Parathyroid adenoma (tissue), 2 donors: ENCODE data around the gene TTC6.

Experiments
- H2AFZ ChIP-seq: fragments of 300-600 bp; sonication (generic); one replicate; pipeline ENCODE4 v1.7.0; 2017; ENCODE audit warnings: antibody characterized with exemption, mild to moderate bottlenecking
- H3K27ac ChIP-seq: fragments of 300-600 bp; sonication (generic); one replicate; pipeline ENCODE4 v1.7.0; 2017
- H3K27me3 ChIP-seq: fragments of 300-600 bp; sonication (generic); one replicate; pipeline ENCODE4 v1.7.0; 2017; ENCODE audit warnings: low read length; ENCODE audit not compliant: control insufficient read depth, insufficient read depth
- H3K36me3 ChIP-seq: fragments of 300-600 bp; sonication (generic); one replicate; pipeline ENCODE4 v1.7.0; 2017; ENCODE audit warnings: low read length; ENCODE audit not compliant: control insufficient read depth, insufficient read depth
- H3K4me1 ChIP-seq: fragments of 300-600 bp; sonication (generic); one replicate; pipeline ENCODE4 v1.7.0; 2017; ENCODE audit warnings: control low read depth
- H3K4me2 ChIP-seq: fragments of 300-600 bp; sonication (generic); one replicate; pipeline ENCODE4 v1.7.0; 2017; ENCODE audit warnings: low read length
- H3K4me3 ChIP-seq: fragments of 300-600 bp; sonication (generic); one replicate; pipeline ENCODE4 v1.7.0; 2017; ENCODE audit warnings: low read depth, low read length
- H3K79me2 ChIP-seq: fragments of 300-600 bp; sonication (generic); one replicate; pipeline ENCODE4 v1.7.0; 2017; ENCODE audit warnings: control low read depth
- H3K9ac ChIP-seq: fragments of 300-600 bp; sonication (generic); one replicate; pipeline ENCODE4 v1.7.0; 2017; ENCODE audit warnings: mild to moderate bottlenecking
- H3K9me3 ChIP-seq: fragments of 300-600 bp; sonication (generic); one replicate; pipeline ENCODE4 v1.7.0; 2017; ENCODE audit warnings: low read length; ENCODE audit not compliant: control insufficient read depth
- CTCF ChIP-seq: fragments of 300-600 bp; sonication (generic); IDR thresholded peaks from one replicate; pipeline ENCODE4 v1.7.0; 2017; ENCODE audit warnings: antibody characterized with exemption, mild to moderate bottlenecking
- donor health status: primary hyperparathyroidism.

TTC6 gene

GRCh38 chr14:37579274-37579673 is 16.2 kb upstream of the TTC6 start:
- TF ChIP-seq CTCF: no peak
- H3K4me1 ChIP-seq: no peaks in the 10 kb centered on the region
- H2AFZ ChIP-seq: no peak overlapping the region
- H3K79me2 ChIP-seq: no peaks in the 10 kb centered on the region
- H3K9me3 ChIP-seq: no peaks in the 10 kb centered on the region
- no peak overlapping the region for H3K4me3 ChIP-seq
- no peak overlapping the region for H3K27ac ChIP-seq
- H3K27me3 ChIP-seq: peaks cover 4% of the 10 kb centered on the region
- no peak overlapping the region for H3K4me2 ChIP-seq
- no peaks in the 10 kb centered on the region for H3K36me3 ChIP-seq
- H3K9ac ChIP-seq: no peak overlapping the region

GRCh38 chr14:37580146-37580545 is 15.3 kb upstream of the TTC6 start:
- no peaks in the 10 kb centered on the region for H3K79me2 ChIP-seq
- H3K4me1 ChIP-seq: no peaks in the 10 kb centered on the region
- TF ChIP-seq CTCF: no peak
- no peak overlapping the region for H3K4me3 ChIP-seq
- no peak overlapping the region for H3K4me2 ChIP-seq
- H3K27me3 ChIP-seq: peaks cover 8% of the 10 kb centered on the region
- H2AFZ ChIP-seq: no peak overlapping the region
- H3K9me3 ChIP-seq: no peaks in the 10 kb centered on the region
- no peak overlapping the region for H3K27ac ChIP-seq
- H3K9ac ChIP-seq: no peak overlapping the region
- no peaks in the 10 kb centered on the region for H3K36me3 ChIP-seq

- Histone ChIP-seq H3K9me3 (peaks cover 6% of the 10 kb centered on the region), H2AFZ (no peak overlapping the region), H3K27ac (no peak overlapping the region), H3K4me3 (no peak overlapping the region), H3K27me3 (peaks cover 19% of the 10 kb centered on the region), H3K36me3 (no peaks in the 10 kb centered on the region), H3K4me2 (no peak overlapping the region), H3K4me1 (no peaks in the 10 kb centered on the region), H3K79me2 (no peaks in the 10 kb centered on the region), H3K9ac (no peak overlapping the region)
- no peak for TF ChIP-seq CTCF
These were observed 11.8 kb upstream of the TTC6 start for GRCh38 chr14:37583358-37584210.

- H3K9ac ChIP-seq: no peak overlapping the region
- no peaks in the 10 kb centered on the region for H3K79me2 ChIP-seq
- H3K9me3 ChIP-seq: peaks cover 6% of the 10 kb centered on the region
- no peak overlapping the region for H3K4me2 ChIP-seq
- no peak for TF ChIP-seq CTCF
- no peaks in the 10 kb centered on the region for H3K4me1 ChIP-seq
- no peak overlapping the region for H3K4me3 ChIP-seq
- no peak overlapping the region for H2AFZ ChIP-seq
- H3K36me3 ChIP-seq: no peaks in the 10 kb centered on the region
- peaks cover 19% of the 10 kb centered on the region for H3K27me3 ChIP-seq
- H3K27ac ChIP-seq: no peak overlapping the region
These were observed 11.0 kb upstream of the TTC6 start for GRCh38 chr14:37584211-37585100.
